Stimulated activated CD4-positive, alpha-beta T cell treated with anti-CD3 and anti-CD28 coated beads, TNF-alpha, amount 100 ng/mL, for 24 hours (primary cell): ENCODE data around the gene ITSN1.
"Not testable (repeated sequence)": the region's sequence is repeated elsewhere in the genome, so short reads cannot be mapped to it uniquely, and the experiment has no call there.

Experiments
- DNase-seq, 3 experiments: peaks; one replicate each; pipeline ENCODE4 v3.0.0-alpha.2; 2020; ENCODE audit warnings: low read depth in 3 of 3

Gene ITSN1

DNA sequence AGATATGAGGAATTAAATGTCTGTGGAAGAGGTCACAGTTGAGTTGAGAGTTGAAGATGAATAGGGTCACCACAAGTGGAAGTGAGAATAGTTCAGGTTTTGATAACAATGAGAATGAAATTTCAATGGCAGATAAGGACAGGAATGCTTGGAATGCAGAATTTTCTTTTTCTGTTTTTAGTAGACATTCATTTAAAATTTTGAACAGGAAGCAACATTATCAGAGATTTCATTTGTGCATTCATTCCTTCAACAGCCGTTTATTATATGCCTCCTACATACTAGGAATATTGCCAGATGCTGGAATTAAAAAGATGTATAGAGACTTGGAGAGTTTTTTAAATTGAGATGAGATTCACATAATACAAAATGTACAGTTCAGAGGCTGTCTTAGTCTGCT, 126.8 kb downstream of the ITSN1 start:
- DNase-seq, result no peak

DNA sequence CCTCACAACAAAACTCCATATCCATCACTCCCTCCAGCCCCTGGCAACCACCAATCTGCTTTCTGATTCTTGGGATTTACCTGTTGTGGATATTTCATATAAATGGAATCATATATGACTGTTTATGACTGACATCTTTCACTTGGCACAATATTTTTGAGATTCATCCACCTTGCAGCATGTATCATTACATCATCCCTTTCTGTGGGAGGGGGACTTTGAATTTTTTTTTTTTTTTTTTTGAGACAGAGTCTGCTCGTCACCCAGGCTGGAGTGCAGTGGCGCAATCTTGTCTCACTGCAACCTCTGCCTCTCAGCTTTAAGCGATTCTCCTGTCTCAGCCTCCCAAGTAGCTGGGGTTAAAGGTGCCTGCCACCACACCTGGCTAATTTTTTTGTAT, 128.2 kb downstream of the ITSN1 start:
- DNase-seq, result no peak

GRCh38 chr21:33771976-33772375, 129.7 kb downstream of the ITSN1 start:
- no peak for DNase-seq

GRCh38 chr21:33774551-33774950, 132.2 kb downstream of the ITSN1 start:
- no peak for DNase-seq

DNA sequence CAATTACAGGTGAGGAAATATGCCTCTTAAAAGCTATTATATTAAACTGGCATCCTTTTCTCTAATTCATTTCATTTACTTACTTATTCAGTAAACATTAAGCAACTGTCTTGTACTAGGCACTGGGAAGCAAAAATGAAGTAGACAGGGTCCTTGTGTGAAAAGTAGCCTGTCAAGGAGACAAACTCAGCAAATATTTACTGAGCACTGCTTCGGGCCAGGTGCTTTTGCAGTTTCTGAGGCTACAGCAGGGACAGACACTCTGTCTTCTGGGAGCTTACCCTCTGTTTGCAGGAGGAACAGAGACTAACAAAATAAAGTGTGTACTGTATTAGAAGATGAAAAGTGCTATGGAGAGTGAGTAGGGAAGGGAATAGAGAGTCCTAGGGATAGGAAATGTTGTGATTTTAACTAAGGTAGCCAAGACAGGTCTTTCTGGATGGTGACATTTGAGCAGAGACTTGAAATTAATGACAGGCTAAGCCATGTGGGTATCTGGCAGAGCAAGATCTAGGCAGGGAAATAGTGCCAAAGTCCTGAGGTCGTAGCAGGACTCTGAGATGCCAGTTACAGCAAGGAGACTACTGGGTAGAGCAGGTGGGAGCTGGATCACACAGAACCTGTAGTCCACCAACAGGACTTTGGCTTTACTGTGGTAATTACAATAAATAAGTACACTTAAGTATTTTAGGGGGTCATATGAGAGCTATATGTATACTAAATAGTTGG, 133.0 kb downstream of the ITSN1 start:
- DNase-seq, result no peak

- no peak for DNase-seq
These were observed 138.3 kb downstream of the ITSN1 start for GRCh38 chr21:33780631-33781030.

- DNase-seq, result no peak
These were observed 138.8 kb downstream of the ITSN1 start for GRCh38 chr21:33781121-33781520.

GRCh38 chr21:33783187-33783979, 141.1 kb downstream of the ITSN1 start:
- DNase-seq, result no peak

GRCh38 chr21:33787431-33787830, 145.1 kb downstream of the ITSN1 start:
- no peak for DNase-seq

- DNase-seq, result not testable (repeated sequence)
These were observed 146.1 kb downstream of the ITSN1 start for GRCh38 chr21:33788438-33788837.

DNA sequence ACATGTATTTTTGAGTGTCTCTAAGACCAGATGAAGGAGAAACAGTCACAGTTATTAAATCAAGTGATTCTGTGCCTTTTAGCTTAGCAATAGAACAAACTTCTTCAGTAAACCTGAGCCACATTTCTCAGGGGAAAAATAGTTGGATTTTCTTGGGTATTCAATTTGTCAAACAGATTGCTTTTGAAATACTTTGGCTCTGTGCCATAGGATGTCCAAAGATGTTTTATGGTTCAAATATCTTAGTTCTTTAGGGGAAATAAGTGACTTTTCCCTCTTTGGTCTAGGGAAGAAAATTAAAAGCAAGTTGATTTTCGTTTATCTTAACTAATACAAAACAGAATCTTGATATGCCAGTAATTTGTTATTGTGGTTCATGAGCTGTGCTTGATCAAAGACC, 147.4 kb downstream of the ITSN1 start:
- no peak for DNase-seq

GRCh38 chr21:33791073-33791472, 148.8 kb downstream of the ITSN1 start:
- no peak for DNase-seq

DNA sequence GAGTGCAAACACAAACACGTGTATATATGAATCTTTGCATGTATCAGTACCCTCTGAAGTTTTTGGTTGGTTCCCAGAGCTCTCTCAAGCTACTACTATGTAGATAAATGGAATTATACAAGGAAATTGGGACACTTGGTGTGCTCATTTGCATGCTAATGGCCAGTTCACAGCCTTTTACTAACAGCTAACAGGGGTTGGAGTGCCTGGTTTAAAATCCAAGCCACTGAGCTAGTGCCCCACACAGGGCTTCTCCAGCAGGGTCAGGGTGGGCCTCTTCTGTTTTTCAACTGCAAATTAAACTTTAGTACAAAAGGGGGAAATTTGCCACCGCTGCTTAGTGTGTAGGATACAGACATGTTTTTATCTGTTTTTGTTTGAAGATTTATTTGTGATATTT, 152.3 kb downstream of the ITSN1 start:
- no peak for DNase-seq

DNA sequence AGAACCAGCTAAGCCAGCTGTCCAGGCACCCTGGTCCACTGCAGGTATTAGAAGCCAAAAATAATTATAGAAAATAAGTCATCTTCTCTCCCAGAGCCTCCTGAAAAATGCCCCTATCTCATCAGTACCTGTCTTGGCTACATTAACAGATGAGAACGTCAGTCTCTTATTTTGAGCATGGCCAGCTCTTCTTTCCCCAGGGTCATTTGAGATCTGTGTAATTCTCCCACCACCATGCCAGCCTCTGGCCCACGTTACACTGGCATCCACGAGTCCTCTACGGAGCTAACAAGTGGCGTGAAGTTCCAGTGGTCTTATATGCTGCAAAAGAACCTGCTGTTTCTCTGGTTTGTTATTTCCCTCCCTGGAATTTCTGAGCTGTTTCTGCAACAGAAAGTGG, 155.3 kb downstream of the ITSN1 start:
- no peak for DNase-seq

DNA sequence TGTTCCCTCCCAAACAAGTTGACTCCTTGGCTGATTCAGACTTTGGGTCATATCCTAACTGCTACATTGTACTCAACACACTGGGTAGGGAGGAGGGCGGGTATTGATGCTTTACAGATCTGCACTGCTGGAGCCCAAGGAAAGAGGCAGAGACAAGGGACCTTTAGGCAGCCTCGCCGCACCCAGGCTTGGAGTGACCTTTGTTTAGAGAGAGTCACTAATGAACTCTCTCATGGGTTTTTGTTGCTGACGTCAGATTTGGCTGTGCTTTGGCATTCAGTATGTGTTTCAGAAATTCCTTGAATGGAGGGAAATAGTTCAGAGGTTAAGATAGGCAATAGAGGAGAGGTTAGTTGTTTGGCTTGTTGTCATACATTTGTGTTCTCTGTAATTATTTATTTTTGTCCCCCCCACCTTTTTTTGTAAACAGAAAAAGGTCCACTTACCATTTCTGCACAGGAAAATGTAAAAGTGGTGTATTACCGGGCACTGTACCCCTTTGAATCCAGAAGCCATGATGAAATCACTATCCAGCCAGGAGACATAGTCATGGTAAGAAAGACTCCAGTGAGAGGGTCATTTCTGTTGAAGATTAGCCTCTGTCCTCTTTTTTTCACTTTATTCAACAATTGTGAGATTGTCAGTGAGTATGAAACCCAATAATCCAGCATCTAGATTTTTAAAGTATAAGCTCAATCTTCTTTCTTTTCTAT, 157.2 kb downstream of the ITSN1 start:
- no peak for DNase-seq

DNA sequence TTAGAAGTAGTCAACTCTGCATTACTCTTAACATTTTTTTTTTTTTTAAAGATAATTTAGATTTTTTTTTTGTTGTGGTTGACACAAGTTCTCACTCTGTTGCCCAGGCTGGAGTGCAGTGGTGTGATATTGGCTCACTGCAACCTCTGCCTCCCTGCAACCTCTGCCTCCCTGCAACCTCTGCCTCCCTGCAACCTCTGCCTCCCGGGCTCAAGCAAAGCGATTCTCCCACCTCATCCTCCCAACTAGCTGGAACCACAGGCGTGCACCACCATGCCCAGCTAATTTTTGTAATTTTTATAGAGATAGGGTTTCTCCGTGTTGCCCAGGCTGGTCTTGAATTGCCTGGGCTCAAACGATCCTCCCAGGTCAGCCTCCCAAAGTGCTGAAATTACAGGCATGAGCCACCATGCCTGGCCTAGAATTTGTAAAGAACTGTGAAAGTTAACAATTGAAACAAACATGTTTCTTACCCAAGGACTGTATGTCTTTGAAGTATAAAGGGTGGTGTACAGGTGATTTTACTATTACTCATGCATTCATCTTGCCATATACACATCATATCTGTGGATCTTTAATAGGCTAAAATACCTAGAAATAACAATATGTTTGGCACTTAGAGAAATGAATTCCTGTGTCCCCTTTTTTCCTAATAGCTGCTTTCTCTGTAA, 158.6 kb downstream of the ITSN1 start:
- no peak for DNase-seq

GRCh38 chr21:33801424-33802405, 159.4 kb downstream of the ITSN1 start:
- DNase-seq, result no peak

DNA sequence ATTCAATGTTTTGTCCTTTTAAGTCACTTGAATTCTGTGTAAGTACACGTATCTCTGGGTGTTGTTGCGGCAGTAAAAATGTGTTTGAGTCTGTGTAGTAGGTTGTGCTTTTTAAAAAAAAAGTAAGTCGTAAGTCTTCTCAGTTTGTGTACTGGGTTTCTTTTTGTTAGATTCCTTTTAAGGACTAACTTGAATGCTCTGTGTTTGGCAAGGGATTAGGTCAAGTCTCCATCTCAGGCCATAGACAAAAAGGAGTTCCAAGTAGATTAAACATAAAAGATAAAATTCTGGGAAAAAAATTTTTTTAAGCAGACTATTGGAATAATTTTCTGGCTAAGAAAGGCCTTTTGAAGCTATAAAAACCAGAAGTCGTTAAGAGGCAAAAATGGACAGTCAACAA, 160.2 kb downstream of the ITSN1 start:
- no peak for DNase-seq

DNA sequence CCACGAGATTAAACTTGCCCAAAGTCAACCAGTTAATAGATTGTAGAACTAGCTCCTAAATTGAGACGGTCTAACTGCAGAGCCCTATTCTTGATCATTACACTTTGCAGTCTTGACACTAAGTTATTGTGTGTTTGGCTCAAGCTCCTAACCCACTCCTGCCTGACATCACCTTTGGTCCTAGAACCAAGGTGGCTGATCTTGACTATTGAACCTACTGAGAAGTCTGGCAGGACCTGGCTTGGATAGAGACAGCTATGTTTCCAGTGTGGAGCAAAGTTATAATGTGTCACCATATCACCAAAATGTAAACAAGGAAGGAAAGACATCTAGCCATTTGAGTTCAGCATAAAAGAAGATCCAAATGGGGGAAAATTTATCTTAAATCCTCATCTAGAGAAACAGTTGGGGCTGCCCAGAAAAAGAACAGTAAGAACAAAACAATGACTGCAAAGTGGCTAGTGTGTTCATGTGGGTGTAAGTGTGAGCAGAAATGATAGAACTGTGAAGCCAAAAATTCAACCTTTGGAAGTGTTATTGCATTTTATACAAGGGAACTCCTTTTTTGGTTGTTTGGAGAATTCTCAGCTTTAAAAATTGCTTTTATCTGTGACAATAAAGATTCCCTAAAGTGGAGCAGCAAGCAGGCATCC, 166.5 kb downstream of the ITSN1 start:
- no peak for DNase-seq

DNA sequence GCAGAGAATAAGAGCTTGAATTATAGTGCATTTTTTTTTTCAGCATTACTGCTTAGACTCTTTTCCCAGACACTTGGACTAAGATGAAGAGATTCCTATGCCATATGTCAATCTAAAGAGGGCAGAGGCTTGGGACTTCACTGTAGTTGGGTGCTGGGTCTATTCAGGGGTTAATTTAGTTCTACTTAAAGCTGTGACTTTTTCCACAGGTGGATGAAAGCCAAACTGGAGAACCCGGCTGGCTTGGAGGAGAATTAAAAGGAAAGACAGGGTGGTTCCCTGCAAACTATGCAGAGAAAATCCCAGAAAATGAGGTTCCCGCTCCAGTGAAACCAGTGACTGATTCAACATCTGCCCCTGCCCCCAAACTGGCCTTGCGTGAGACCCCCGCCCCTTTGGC, 168.5 kb downstream of the ITSN1 start:
- DNase-seq, result no peak
